Rectal smooth muscle tissue (tissue), 1 donor: ENCODE results near the gene RAD21L1.
"Not testable (repeated sequence)": the region's sequence is repeated elsewhere in the genome, so short reads cannot be mapped to it uniquely, and the experiment has no call there.

Experiments
- H3K27ac ChIP-seq: one replicate; pipeline ENCODE4 v1.7.0; 2013; ENCODE audit warnings: low read depth, low read length, inconsistent platforms
- H3K27me3 ChIP-seq: one replicate; pipeline ENCODE4 v1.7.0; 2013; ENCODE audit warnings: low read length; ENCODE audit not compliant: control insufficient read depth, insufficient read depth
- H3K36me3 ChIP-seq: one replicate; pipeline ENCODE4 v1.7.0; 2013; ENCODE audit warnings: low read length; ENCODE audit not compliant: control insufficient read depth, insufficient read depth
- H3K4me1 ChIP-seq: one replicate; pipeline ENCODE4 v1.7.0; 2013; ENCODE audit warnings: low read length; ENCODE audit not compliant: control insufficient read depth, insufficient read depth
- H3K4me3 ChIP-seq: one replicate; pipeline ENCODE4 v1.7.0; 2013; ENCODE audit warnings: low read length
- H3K9ac ChIP-seq: one replicate; pipeline ENCODE4 v1.7.0; 2013; ENCODE audit warnings: low read length

RAD21L1 gene

DNA sequence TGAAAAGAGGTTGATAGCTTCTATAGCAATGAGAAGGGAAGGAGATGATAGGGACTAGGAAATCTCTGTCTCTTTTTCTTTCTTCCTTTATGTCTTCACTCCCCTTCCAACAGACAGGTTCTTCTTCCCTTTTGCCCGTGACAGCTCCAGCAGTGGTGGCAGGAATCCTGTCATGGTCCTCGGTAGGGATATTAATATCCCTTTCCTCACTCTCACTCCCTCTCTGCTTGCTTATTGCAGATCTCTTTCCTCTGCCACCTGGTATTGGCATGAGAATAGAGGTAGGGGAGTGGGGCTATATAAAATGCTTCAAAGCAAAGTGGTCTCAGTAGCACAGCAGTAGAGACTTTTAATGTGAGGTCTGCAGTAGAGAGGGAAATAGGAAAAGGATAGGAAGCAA, 19.7 kb downstream of the RAD21L1 start:
- no peaks in the 10 kb centered on the region for H3K36me3 ChIP-seq
- H3K4me1 ChIP-seq: no peaks in the 10 kb centered on the region
- H3K9ac ChIP-seq: no peak overlapping the region
- no peak overlapping the region for H3K27ac ChIP-seq
- H3K4me3 ChIP-seq: no peak overlapping the region
- H3K27me3 ChIP-seq: no peaks in the 10 kb centered on the region

DNA sequence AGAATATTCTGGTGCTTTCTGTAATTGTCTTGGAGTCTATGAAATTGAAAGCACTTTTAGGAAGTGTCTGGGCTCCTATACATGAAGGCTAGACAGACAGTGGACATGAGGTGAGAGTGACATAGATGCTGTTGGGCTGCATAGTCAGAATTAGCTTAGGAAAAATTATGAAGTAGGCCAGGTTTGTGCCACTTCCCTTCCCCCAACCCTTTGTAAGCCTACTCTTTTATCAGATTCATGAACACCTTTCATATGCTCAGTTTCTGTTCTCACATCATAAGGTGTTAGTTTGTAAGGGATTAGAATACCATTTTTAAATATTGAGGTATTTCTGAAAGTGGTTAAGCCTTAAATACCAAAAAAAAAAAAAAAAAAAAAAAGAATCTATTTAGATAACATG, 21.8 kb downstream of the RAD21L1 start:
- H3K4me1 ChIP-seq: no peaks in the 10 kb centered on the region
- H3K27ac ChIP-seq: no peak overlapping the region
- H3K36me3 ChIP-seq: no peaks in the 10 kb centered on the region
- H3K27me3 ChIP-seq: no peaks in the 10 kb centered on the region
- H3K4me3 ChIP-seq: no peak overlapping the region
- no peak overlapping the region for H3K9ac ChIP-seq

DNA sequence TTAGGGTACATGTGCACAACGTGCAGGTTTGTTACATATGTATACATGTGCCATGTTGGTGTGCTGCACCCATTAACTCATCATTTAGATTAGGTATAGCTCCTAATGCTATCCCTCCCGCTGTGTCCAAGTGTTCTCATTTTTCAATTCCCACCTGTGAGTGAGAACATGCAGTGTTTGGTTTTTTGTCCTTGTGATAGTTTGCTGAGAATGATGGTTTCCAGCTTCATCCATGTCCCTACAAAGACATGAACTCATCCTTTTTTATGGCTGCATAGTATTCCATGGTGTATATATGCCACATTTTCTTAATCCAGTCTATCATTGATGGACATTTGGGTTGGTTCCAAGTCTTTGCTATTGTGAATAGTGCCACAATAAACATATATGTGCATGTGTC, 24.4 kb downstream of the RAD21L1 start:
- not testable (repeated sequence) for H3K27ac ChIP-seq, H3K4me1 ChIP-seq, H3K4me3 ChIP-seq, H3K36me3 ChIP-seq, H3K9ac ChIP-seq, H3K27me3 ChIP-seq

DNA sequence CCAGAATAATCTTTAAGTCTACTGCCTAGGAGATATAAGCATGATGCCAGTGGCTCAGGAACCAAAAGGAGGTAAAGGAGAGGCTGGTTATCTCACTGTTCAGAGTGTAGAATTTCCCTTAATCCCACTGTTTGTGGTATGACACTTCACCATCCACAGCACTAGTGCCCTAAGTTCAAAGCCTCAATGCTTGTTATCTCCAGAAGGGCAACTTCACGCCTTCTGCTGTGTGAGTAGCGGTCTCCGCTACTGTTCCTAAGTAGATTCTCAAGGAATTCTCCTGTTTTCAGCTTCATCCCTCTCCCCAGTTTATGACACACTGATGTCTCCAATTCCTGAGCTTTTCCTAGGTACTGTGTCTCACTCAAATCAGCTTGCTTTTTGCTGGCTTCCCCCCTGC, 26.6 kb downstream of the RAD21L1 start:
- no peaks in the 10 kb centered on the region for H3K4me1 ChIP-seq
- H3K36me3 ChIP-seq: no peaks in the 10 kb centered on the region
- no peak overlapping the region for H3K4me3 ChIP-seq
- no peak overlapping the region for H3K9ac ChIP-seq
- H3K27me3 ChIP-seq: no peaks in the 10 kb centered on the region
- no peak overlapping the region for H3K27ac ChIP-seq

DNA sequence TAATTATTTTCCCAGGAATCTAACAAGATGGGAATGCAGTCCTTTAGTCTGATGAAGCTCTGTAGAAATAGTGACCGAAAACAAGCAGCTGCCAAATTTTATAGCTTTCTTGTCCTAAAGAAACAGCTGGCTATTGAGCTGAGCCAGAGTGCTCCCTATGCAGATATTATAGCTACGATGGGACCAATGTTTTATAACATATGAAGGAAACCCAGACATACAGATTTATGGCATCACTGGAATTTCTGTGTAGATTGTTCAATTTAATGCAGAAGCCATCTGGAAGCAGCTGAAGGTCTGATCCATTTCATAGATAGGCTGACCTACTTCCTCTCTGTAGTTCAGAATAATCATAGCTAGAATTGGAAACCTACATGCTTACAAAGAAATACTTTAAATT, 28.4 kb downstream of the RAD21L1 start:
- Histone ChIP-seq H3K36me3 (no peaks in the 10 kb centered on the region), H3K4me3 (no peak overlapping the region), H3K9ac (no peak overlapping the region), H3K27me3 (no peaks in the 10 kb centered on the region), H3K27ac (no peak overlapping the region), H3K4me1 (no peaks in the 10 kb centered on the region)

DNA sequence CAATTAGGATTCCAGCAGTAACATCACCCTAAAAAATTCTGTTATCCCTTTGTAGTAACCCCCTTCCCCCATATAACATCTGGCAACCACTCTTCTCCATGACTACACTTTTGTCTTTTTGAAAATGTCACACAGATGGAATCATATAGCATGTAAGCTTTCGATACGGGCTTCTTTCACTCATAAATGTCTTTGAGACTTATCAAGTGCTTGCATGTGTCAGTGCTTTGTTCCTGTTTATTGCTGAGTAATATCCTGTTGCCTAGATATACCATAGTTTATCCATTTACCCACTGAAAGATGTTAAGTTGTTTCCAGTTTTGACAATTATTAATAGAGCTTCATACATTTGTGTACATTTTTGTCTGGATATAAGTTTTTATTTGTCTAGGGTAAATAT, 29.8 kb downstream of the RAD21L1 start:
- Histone ChIP-seq H3K4me3 (no peak overlapping the region), H3K4me1 (no peaks in the 10 kb centered on the region), H3K9ac (no peak overlapping the region), H3K27me3 (no peaks in the 10 kb centered on the region), H3K36me3 (no peaks in the 10 kb centered on the region), H3K27ac (no peak overlapping the region)

DNA sequence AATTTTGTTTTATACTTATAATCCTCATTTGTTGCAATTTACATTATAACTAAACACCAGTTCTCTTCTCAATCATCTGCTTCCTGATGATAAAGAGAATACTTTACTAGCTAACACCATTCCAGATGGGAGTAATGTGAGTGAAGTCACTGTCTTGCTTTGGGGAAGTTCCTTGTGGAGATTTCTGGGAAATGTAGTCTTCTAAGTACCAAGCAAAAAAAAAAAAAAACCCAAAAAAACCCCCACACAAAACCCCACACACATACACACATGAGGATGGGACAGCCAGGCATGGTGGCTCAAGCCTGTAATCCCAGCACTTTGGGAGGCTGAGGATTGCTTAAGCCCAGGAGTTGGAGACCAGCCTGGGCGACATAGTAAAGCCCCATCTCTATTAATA, 38.0 kb downstream of the RAD21L1 start:
- Histone ChIP-seq H3K4me1 (peaks cover 4% of the 10 kb centered on the region), H3K9ac (no peak overlapping the region), H3K4me3 (no peak overlapping the region), H3K36me3 (no peaks in the 10 kb centered on the region), H3K27me3 (no peaks in the 10 kb centered on the region), H3K27ac (no peak overlapping the region)

DNA sequence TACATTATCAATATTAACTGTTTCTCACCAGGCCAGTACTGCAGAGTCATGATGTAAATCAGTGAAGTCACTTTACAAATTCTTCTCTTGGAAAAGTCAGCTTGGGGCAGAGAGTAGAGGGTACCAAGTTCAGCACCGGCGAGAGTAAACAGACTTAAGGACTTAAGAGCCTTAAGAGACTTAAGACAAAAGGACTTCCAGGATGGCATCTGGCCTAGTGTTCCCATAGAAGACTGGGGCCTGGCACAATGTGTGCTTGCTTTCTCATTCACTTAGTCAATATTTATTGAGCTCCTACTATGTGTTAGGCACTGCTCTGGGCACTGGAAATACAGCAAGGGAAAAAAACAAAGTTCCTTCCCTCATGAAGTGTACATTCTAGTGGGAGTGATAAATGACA, 38.9 kb downstream of the RAD21L1 start:
- no peaks in the 10 kb centered on the region for H3K36me3 ChIP-seq
- H3K27me3 ChIP-seq: no peaks in the 10 kb centered on the region
- no peak overlapping the region for H3K4me3 ChIP-seq
- H3K4me1 ChIP-seq: peaks cover 4% of the 10 kb centered on the region
- H3K27ac ChIP-seq: no peak overlapping the region
- H3K9ac ChIP-seq: no peak overlapping the region

DNA sequence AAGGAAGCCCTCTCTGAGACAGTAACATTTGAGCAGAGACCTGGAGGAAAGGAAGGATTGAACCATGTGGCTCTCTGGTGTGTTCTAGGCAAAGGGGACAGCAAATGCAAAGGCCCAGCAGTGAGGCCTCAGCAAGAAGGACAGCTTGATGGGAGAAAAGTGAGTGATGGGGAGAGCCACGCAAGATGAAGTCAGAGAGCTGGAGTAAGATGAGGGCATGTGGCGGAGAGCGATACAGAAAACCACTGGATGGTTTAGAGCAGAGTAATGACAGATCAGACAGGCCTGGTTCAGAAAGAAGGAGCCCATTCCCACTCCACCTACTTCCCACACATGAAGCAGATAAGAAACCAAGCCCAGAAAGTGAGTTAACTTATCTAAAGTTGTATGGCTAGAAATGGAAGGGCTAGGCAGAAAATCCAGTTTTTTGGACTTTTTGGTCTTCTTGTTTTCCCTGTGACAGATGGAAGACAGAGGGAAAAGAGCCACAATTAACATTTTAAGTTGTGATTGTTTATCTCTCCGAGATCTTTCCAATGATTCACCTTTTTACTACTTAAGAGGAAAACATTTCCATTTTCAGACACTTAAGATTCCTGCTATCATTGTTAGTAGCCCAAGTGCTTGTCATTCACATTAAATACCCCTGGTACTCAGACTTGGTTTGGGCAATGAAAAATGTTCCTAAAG, 39.5 kb downstream of the RAD21L1 start:
- H3K27me3 ChIP-seq: no peaks in the 10 kb centered on the region
- H3K4me3 ChIP-seq: peak overlapping the region; percentile 75
- H3K27ac ChIP-seq: peak overlapping the region; percentile 64
- H3K4me1 ChIP-seq: peaks cover 4% of the 10 kb centered on the region
- H3K9ac ChIP-seq: no peak overlapping the region
- no peaks in the 10 kb centered on the region for H3K36me3 ChIP-seq

DNA sequence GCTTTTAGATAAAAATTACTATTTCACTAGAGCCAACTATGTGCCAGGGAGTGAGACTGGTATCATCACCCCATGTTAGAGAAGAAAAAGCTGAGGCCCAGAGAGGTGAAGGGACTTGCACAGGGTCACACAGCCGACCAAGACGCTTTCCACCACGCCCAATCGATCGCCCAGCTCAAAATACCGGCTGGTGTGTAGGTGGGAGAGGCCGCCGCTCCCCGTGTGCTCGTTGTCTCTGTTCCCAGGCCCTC, 40.0 kb downstream of the RAD21L1 start:
- H3K4me1 ChIP-seq: peaks cover 4% of the 10 kb centered on the region
- no peaks in the 10 kb centered on the region for H3K27me3 ChIP-seq
- H3K36me3 ChIP-seq: no peaks in the 10 kb centered on the region
- H3K4me3 ChIP-seq: peak overlapping the region; percentile 75
- H3K9ac ChIP-seq: peak overlapping the region; percentile 64
- H3K27ac ChIP-seq: peak overlapping the region; percentile 64

DNA sequence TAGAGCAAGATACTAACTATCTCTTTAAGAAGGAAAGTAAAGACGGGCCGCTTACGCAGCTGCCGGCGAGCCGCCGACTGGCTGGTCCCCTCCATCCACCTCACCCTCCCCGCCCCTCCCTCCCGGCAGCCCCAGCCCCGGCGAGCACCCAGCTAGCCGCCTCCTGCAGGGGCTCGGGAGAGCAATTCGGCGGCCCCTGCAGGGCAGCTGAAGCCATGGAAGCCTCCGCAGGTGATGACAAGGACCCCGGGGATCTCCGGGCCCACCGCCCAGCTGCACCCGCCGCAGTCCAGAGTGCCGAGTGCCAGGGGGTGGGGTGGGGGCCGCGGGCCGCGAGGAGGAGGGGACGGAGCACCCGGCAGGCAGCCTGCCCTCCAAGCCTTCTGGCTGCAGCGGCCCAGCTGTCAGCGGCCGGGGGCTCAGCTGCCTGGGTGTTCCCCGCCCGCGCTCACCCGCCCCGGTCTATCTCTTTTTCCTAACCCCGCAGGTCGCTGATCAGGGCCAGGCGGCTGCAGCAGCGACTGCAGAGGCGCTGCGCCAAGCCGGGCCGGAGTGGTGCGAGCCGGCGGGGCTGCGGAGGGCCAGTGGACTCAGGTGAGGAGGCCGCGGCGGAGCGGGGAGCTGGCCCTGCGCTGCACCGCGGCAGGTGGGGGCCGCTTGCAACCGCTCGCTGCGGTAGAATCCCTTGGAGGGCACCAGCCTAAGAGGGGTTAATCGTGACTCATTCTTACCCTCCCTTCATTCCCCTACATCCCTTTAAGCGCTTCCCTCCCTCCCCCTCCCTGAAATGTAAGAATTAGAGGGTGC, 40.5 kb downstream of the RAD21L1 start, which contains the start of gene SNPH:
SNPH (plus strand) TSS at position 128 of the 807 bp plus-strand sequence. CDS start 29,946 bp downstream, outside the sequence.
- Histone ChIP-seq H3K27ac (peak within 1 kb of the TSS; percentile 64), H3K4me1 (peaks cover 4% of the 10 kb centered on the region), H3K27me3 (no peaks in the 10 kb centered on the region), H3K9ac (peak within 1 kb of the TSS; percentile 64), H3K4me3 (peak within 1 kb of the TSS; percentile 75), H3K36me3 (no peaks in the 10 kb centered on the region)

DNA sequence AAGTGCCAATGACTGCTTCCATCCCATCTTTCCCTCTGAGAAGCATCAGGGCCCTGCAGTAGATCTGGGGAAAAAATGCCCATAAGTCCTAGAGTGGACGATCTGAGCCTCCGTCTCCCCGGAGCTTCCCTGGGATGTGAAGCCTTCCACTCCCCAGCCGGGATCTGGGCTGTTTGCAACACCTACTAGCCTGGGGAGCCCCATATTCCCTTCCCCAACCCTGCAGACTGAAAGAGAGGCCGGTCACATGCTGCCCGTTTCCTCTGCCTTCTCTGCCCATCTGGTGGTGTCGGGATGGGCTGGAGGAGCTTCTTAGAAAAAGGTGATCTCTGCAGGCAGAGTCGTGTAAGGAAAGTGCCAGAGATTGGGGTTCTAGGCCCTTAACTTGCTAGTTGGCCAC, 41.3 kb downstream of the RAD21L1 start:
- Histone ChIP-seq H3K4me3 (peak overlapping the region; percentile 75), H3K36me3 (no peaks in the 10 kb centered on the region), H3K27me3 (no peaks in the 10 kb centered on the region), H3K27ac (no peak overlapping the region), H3K9ac (no peak overlapping the region), H3K4me1 (peaks cover 4% of the 10 kb centered on the region)

DNA sequence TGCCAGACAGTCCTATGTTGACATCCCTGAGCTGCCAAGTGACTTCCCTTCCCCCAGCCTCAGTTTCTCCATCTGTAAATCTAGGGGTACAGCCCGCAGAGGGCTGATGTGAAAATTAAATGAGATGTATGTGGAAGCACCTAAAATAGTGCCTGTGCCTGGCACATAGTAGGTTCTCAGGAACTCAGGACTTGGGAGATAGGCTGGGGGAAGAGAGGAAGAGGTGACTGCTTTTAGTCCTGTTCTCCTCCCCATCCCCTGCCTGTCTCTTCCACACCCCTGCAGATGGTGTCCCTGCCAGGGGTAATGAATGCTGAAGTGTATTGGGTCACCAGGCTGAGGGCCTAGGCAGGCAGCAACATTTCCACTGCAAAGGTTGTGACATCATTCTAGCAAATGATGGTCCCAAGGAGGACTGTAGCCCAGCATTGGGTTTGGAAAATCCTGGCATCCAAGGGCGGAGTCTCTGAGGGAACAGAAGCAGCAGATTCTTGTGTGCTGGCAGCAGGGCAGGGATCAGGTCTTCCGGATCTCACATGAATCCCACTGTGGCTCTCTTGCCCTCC, 42.0 kb downstream of the RAD21L1 start:
- H3K27ac ChIP-seq: no peak overlapping the region
- H3K36me3 ChIP-seq: no peaks in the 10 kb centered on the region
- no peak overlapping the region for H3K9ac ChIP-seq
- peaks cover 4% of the 10 kb centered on the region for H3K4me1 ChIP-seq
- H3K4me3 ChIP-seq: no peak overlapping the region
- H3K27me3 ChIP-seq: no peaks in the 10 kb centered on the region
